ENCODE results near the gene SLC20A1.
A peak's percentile ranks its signal among the peaks of the same experiment; 100 is the strongest.
"Not testable (repeated sequence)": the region's sequence is repeated elsewhere in the genome, so short reads cannot be mapped to it uniquely, and the experiment has no call there.

The SLC20A1 gene

GRCh38 chr2:112646102-112646719 lies 472 bp downstream of the SLC20A1 start:
- peak in 1 of 2 donors; percentile 24 for DNase-seq (ENCODE audit: low read depth in 2 of 2)

GRCh38 chr2:112646791-112647689 lies 1.3 kb downstream of the SLC20A1 start:
- no peak for DNase-seq (ENCODE audit: low read depth in 2 of 2)

GRCh38 chr2:112648081-112648480 lies 2.3 kb downstream of the SLC20A1 start:
- no peak for DNase-seq (ENCODE audit: low read depth in 2 of 2)

- DNase-seq (ENCODE audit: low read depth in 2 of 2): no peak
These were observed 10.9 kb downstream of the SLC20A1 start for GRCh38 chr2:112656679-112657078.

- no peak for DNase-seq (ENCODE audit: low read depth in 2 of 2)
These were observed 12.6 kb downstream of the SLC20A1 start for GRCh38 chr2:112658301-112658700.

- no peak for DNase-seq (ENCODE audit: low read depth in 2 of 2)
These were observed 13.3 kb downstream of the SLC20A1 start for GRCh38 chr2:112658839-112659667.

GRCh38 chr2:112660138-112660537 lies 14.4 kb downstream of the SLC20A1 start:
- no peak for DNase-seq (ENCODE audit: low read depth in 2 of 2)

- DNase-seq (ENCODE audit: low read depth in 2 of 2): no peak
These were observed 16.0 kb downstream of the SLC20A1 start for GRCh38 chr2:112661656-112662305.

- DNase-seq (ENCODE audit: low read depth in 2 of 2): no peak
These were observed 17.0 kb downstream of the SLC20A1 start for GRCh38 chr2:112662704-112663103.

- DNase-seq (ENCODE audit: low read depth in 2 of 2): no peak
These were observed 18.9 kb downstream of the SLC20A1 start for GRCh38 chr2:112664689-112665088.

- no peak for DNase-seq (ENCODE audit: low read depth in 2 of 2)
These were observed 19.5 kb downstream of the SLC20A1 start for GRCh38 chr2:112665113-112665780.

- DNase-seq (ENCODE audit: low read depth in 2 of 2): no peak
These were observed 21.0 kb downstream of the SLC20A1 start for GRCh38 chr2:112666761-112667122.

- not testable (repeated sequence) for DNase-seq (ENCODE audit: low read depth in 2 of 2)
These were observed 21.8 kb downstream of the SLC20A1 start for GRCh38 chr2:112667540-112667939.

GRCh38 chr2:112669667-112670066 lies 23.9 kb downstream of the SLC20A1 start:
- DNase-seq (ENCODE audit: low read depth in 2 of 2): no peak

GRCh38 chr2:112670252-112671022 lies 24.7 kb downstream of the SLC20A1 start:
- no peak for DNase-seq (ENCODE audit: low read depth in 2 of 2)

- DNase-seq (ENCODE audit: low read depth in 2 of 2): no peak
These were observed 26.1 kb downstream of the SLC20A1 start for GRCh38 chr2:112671801-112672200.

- no peak for DNase-seq (ENCODE audit: low read depth in 2 of 2)
These were observed 27.3 kb downstream of the SLC20A1 start for GRCh38 chr2:112673008-112673407.

- no peak for DNase-seq (ENCODE audit: low read depth in 2 of 2)
These were observed 28.5 kb downstream of the SLC20A1 start for GRCh38 chr2:112674229-112674628.

GRCh38 chr2:112679484-112679883 lies 33.7 kb downstream of the SLC20A1 start:
- no peak for DNase-seq (ENCODE audit: low read depth in 2 of 2)

- DNase-seq (ENCODE audit: low read depth in 2 of 2): no peak
These were observed 34.9 kb downstream of the SLC20A1 start for GRCh38 chr2:112680666-112681101.

Data from stimulated activated CD4-positive, alpha-beta T cell treated with anti-CD3 and anti-CD28 coated beads, Interleukin-1b, Interleukin-23, amount 100 ng/mL, for 1 hour (primary cell).